RPMI7951 (cell line): ENCODE data around the gene CRIP1. TPM values are rescaled to one million over a fixed set of nuclear protein-coding genes. Genes with fewer than 3 reads are reported as not detected.

ENCODE experiments used
- DNase-seq: peaks from one replicate; pipeline ENCODE4 v3.0.0-alpha.2; 2012; ENCODE audit warnings: low read depth
- total RNA-seq: library from RNA; depleted of rRNA; stranded (reverse); fragments of >200 nt; shearing (Covaris generic); gene quantifications from 2 replicates; pipeline ENCODE4 v1.2.3, GENCODE V29; 2014

The CRIP1 gene
- total RNA-seq, 1 experiment from 2014 or later, result 0.12 TPM

DNA sequence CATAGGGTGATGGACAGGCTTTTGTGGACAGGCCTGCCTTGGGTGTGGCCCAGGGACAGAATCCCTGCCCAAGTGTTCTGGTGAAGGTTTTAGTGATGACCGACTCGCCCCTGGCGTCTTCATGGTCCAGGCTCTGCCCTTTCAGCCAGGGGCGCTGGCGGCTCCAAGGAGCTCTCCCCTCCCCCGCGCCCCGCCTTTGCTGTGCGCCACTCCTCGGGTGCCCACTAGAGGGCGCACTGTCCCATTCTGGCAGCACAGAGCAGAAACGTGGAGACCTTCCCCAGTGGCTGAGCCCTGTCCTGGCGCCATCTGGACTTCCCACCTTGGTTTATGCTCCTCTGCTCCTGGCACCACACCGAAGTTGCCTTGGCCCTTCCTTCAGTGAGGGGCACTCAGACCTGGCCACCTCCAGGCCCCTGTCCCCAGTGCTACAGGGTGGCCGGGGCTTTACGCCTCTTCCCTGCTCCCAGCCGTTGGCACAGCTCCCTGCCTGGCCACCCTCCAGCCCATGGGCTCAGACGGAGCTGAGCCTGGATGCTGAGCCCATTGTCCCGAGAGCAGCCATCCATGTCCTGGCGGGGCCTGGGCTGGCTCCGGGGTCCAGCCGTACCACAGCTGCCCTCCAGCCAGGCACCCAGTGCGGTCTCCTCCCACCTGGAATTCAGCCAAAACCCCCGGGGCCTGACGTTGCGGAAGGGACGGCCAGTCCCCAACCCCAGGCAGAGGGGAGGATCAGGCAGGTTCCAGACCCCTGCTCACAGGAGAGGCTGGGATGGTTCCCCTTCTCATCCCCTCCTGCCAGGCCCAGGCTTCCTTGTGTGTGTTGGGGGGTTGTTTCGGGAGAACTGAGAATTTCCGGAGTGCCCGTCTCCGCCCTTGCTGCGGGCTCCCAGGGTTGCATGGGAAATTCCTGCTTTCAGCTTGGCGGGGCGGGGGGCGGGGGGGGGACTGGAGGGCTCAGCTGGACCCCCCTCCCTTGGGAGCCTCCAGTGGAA is 5.6 kb upstream of the CRIP1 start:
- peak; percentile 88 for DNase-seq

DNA sequence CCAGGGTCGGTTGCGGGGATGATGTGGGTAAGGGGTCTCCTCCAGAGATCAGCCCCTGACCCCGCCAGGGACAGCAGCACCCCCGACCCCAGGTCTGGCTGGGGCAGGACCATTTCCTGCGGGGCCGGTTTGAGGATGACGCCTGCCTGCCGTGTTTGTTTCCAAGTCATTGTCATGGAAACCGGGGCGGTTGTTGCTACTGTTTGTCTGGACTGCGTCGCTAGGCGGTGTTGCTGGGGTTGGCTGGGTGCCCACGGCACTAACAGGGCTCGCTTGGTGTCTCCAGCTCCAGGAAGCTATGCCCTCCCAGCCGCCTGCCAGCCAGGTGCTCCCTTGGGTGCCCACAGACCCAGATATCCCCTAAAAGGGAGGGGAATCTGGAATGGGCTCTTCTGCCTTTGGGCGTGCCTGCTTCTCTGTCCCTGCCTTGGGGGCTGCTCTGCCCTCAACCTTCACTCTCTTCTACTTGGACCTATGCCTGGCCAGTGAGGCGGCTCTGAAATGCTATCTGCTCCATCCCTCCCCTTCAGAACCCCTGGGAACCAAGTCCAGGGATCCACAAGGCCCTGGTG is 4.7 kb upstream of the CRIP1 start:
- peak; percentile 96 for DNase-seq

DNA sequence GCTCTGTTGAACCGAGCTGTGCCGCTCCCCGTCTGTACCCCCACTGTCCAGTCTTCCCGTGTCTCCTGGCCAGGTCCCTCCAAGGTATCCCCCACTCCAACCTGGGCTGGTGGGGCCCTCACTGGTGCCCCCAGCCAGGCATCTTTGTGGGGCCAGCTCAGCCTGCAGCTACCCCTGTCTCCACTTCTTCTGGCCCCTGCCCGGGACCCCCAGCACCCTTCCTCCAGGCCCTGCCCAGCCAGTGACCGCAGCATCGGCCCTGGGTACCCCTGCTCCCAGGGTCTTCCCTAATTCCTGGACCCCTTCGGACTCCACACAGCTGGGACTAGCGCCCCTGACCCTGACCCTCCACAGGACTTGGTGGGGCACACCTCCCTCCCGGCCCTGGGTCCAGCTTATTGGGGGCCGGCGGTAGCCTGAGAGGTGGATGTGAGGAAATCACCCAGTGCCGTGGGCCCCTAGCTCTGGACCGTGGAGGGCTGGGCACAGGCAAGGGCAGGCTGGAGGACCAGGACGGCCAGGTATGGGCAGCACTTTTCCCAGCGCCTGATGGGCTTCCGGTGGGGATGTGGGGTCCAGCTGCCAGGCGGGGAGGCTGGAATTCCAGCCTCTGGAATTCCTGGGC is 4.1 kb upstream of the CRIP1 start:
- DNase-seq, result no peak

DNA sequence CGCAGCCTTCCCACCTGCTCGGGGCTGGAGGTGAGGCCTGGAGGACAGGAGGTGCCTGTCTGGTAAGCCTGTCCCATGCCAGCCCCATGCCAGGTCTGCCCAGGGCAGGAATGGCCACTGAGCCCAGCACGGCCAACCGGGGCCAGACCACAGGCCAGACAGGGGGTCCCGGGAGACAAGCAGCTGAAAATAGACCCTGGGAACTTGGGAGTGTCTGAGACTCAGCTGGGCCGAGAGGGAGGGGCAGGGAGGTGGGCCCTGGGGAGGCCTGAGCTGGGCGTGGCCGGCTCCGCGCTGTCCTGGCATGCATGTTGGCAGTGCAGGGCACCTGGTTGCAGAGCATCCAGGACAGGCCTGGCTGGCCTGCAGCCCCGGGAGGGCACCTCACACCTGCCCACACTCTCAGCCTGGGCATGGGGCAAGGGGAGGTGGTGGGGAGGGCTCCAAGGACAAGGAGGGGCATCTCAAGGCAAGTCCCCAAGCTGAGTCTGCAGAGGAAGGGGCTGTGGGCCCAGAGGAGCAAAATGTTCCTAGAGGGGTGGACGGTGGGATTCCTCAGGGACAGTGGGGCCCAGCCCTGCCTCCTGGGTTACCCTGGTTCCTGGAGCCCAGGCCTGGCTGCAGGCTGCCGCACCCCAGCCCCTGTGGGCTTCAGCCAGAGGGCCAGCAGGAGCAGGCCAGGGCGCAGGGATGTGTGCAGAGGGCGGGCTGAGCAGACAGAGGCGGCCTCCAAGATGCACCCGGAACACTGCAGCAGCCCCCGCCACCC is 3.2 kb upstream of the CRIP1 start:
- no peak for DNase-seq

DNA sequence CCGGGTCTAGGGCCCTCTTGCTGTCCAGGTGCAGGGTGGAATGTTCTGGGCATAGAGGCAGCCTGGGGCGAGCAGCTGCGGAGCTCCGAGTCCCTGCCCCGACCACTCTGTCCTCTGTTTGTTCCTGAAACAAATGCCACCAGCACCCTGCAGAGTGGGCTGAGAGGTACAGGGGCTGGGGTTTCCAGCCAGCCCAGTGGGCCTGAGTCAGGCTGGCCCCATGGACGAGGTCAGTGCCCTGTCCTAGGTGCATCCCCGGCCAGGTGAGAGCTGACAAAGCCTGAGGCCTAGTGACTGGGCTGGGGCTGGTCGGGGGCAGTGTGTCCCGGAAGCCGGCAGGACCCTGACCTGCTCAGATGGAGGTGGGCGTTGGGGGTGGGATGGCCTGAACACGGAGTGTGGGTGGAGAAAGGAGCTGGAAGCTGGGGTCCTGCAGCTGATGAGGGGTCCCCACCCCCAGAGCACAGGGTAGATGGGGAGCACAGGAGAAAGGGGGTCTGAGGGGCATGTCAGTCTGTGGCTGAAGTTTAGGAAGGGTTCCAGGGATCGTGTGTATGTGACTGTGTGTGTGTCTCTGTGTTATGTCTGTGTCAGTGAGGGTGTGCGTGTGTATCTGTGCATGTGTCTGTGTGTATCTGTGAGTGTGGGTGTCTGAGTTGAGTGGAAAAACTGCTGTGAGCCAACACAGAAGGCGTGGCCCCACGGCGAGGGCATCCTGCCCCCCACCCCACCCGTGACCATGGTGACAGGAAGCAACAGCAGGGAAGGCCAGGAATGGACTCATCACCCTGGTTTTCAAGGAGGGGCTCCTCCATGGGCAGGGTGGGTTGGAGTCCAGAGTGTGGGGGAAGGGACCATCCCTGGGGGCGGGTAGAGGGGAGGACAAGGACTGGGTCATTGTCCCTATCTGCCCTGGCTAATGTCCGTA is 2.4 kb upstream of the CRIP1 start:
- DNase-seq, result peak; percentile 18

DNA sequence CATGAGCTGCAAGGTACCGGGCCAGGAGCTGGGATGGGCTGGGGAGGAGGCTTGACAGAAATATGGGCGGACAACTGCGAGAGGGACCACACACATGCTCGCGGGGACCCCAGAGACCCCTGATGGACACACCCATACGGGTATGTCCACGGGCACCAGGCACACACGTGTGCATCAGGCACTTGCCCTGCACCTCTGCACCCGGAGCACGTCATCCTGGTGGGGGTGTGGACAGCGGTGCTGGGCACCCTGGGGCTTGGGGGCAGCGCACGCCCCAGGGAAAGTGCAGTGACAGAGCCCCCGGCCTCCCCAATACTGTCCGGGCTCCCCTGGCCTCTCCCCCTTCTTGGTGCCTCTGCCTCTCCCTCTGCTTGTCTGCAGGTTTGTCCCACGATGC is 1.7 kb upstream of the CRIP1 start:
- no peak for DNase-seq

DNA sequence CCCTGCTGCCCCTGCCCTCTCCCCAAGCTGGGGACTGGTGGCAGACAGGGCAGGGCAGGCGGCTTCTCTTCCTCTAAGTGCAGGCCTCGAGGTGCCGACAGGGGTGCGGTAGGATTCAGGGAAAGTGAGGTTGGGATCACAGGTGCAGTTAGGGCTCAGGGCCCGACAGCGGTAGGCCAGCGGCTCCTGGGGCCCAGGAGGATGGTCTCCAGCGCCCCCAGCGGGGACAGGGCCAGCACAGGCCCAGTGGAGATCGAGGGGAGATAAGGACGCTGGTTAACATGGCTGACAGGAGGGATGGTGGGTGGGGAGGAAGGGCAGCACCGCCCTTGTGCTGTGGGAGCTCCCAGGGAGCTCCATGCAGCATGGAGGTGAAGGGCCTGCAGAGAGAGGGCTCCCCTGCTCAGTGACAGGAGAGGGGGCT is 935 bp upstream of the CRIP1 start:
- peak; percentile 21 for DNase-seq

DNA sequence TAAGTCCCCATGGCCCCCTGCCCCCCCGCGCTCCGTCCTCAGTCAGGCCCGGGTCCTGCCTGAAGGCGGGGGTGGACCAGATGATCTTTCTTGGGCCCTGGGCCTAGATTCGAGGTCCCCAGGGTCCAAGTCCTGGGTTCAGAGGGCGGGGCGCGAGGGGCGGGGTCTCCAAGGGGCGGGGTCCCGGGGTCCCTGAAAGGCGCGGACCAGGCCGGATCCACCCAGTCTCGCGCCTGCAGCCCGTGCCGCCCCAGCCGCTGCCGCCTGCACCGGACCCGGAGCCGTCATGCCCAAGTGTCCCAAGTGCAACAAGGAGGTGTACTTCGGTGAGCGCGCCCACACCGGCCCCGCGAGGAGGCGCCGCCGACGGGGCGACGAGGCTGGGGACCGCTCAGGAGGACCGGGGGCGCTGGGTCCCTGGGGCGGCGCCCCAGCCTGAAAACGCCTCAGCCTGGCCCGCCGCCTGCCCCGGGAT is 325 bp downstream of the CRIP1 start:
- no peak for DNase-seq

DNA sequence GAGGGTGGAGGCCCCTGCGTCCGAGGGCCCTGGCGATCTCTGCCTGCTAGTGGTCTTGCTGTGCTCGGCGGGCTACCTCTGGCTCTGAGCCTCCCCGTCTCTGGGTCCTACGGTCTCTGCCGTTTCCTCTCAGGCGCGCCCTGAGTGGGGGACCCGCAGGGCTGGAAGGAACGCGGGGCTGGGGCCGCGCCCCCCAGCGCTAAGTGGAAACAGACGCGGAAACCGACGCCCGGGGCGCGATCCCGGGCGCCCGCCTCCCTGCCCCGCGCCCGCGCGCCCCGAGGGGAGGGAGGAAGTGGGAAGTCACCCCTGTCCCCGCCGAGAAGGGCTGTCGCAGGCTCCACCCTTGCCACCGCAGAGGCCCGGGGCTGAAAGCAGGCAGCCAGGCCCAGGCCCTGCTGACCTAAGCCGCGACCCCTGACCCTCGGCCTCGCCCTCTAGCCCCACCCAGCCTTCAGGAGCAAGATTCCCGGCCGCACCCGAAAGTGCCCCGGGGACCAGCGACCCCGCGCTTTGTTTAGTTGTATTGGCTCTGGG is 831 bp downstream of the CRIP1 start:
- no peak for DNase-seq

DNA sequence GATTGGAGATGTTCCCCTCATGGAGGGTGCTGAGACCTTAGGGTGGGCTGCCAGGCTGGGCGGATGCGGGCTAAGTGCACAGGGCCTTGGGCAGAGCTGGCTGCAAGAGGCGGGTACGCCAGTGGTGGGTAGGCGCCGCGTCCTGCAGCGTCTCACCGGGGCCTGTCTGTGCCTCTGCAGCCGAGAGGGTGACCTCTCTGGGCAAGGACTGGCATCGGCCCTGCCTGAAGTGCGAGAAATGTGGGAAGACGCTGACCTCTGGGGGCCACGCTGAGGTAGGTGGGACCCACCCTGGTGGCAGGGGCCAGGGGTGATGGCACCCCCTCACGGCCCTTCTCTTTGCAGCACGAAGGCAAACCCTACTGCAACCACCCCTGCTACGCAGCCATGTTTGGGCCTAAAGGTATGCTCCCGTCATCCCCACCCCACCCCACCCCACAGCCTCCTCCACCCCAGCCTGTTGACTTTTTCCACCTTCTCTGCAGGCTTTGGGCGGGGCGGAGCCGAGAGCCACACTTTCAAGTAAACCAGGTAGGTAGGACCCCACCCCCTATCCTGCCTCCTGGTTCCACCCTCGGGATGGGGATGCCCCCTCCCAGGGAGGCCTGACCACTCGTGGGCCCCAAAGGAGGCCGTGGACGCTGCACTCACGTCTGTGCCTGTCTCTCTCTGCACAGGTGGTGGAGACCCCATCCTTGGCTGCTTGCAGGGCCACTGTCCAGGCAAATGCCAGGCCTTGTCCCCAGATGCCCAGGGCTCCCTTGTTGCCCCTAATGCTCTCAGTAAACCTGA is 1.5 kb downstream of the CRIP1 start:
- no peak for DNase-seq

DNA sequence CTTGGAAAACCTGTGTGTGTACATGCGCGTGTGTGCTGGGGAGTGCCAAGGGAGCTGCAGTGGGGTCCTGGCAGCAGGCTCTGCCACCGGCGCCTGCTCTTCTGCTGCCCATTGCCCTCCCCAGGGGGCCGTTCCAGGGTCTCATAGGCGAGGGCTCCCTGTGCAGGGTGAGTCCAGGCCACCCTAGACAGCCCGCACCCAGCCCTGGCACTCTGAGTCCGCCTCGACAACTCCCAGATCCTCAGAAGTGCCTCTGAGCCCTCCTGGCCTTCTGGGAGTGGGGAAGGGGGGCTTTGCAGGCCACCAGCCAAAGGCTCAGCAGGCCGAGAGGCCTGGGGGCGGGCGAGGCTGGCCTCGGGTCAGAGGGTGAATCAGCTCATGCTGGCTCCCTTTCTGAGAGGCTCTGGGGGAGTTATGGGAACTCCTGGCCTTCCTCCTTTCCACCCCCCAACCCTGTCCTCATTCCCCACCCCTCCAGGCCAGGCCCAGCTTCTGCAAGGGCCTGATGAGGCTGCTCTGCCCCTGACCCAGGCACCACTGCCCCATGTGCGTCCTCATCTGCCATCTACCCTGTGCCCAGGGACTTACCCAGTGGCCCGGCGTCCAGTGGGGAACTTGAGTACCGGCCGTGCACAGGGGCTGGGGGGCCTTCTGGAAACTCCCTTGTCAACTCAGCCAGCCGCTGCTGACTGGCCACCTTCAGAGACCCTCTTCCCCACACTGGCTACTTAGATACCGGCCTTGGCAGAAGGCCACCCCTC is 2.3 kb downstream of the CRIP1 start:
- no peak for DNase-seq

DNA sequence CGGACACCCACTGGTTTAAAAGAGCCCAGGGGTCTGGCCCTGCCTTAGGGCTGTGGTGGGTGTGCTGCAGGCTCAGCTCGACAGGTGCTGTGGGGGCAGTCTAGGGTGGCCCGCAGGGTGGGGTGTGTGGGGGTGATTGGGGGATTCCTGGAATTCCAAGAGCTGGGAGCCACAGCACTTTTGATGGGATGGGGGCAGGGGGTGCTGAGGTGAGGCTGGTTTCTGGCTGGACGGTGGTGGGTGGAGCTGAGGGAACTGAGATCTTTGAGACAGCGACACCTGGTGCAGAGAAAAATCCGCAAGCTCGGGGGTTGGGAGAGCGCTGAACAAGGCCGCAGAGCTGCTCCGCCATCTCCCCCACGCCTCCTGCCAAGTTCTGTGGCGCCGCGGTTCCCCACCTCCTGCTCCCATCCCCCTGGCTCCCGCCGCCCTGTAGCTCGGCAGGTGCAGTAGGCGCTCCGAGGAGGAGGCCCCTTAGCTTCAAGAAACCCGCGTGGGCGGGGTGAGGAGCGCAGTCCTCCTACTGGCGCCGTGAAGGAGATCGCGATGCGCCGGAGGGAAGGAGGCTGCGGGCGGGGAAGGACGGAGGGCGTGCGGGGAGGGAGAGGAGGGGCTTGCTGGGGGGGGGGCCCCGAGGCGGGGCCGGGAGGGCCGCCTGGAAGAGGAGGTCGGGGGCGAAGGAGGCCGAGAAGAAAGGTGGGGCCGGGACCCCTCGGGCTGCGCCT is 3.0 kb downstream of the CRIP1 start:
- DNase-seq, result peak; percentile 76

DNA sequence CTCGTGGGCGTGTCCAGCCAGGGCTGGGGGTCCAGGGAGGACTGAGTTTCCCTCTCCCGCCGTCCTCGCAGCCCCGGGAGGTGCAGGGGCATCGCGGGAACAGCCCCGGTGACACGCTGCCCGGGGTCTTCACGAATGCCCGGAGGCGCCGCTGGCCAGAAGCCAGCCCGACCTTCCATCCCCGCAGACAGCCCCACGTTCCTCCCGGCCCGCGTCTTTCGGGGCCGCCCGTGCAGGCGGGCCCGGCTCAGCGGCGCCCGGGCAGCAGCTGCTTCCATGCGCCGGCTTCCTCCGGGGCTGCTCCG is 3.5 kb downstream of the CRIP1 start:
- peak; percentile 16 for DNase-seq

DNA sequence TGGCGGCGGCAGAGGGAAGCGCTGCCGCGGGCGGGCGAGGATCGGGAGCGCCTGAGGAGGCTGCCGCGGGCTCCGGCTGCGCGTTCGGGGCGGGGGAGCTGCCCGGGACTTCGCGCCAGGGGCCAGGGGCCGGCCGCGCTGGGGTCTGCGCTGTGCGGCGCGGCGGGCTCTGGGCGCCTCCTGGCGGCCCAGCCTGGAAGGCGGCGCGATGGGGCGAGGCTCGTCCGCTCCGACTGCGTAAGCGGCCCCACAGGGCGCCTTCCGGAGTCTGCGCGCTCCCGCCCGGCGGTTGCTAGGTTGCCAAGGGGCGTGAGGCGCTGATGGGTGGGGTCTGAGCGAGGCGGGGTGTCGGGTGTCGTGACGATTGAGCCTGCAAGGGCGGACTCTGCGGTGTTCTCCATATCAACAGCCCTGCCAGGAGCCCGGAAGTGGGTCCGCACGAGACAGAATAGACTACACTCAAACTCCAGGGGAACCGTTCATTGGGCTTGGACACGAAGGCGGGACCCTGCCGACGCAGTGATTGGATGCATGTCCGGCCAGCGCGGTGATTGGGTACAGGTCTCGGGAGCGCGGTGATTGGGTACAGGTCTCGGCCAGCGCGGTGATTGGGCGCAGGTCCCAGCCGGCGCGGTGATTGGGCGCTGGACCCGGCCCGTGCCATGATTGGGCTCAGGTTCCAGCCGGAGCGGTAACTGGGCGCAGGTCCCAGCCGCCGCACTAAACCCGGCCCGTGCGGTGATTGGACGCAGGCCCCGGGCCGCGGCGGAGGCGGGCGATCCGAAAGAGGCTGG is 4.1 kb downstream of the CRIP1 start, which contains the start of gene TEDC1:
TEDC1 (plus strand) TSS at position 675 of the 794 bp plus-strand sequence. CDS start 130 bp downstream, outside the sequence.
- peak; percentile 100 for DNase-seq

DNA sequence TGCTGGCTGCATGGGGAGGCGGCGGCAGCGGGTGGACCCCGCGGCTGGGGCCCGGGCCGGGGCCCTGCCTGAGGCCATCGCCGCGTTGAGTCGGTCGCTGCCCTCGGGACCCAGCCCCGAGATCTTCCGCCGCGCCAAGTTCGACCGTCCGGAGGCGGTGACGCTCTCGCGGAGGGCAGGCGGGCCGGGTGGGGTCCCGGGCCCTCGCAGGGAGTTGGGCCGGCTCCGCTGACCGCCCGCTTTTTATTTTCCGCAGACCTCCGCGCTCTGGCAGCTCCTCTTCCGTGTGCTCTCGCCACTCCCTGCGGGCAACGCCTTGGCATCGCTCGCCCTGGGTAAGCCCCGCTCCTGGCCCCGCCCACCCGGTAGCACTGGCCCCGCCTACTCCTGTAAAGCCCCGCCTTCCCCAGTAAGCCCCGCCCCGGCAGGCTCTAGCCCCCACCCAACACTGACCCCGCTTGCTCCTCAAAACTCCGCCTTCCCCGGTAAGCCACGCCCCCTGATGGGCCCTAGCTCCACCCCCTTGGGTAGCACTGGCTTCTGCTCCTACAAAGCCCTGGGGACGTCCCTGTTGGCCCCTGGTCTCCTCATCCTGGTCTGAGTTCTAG is 4.8 kb downstream of the CRIP1 start:
- peak; percentile 55 for DNase-seq

DNA sequence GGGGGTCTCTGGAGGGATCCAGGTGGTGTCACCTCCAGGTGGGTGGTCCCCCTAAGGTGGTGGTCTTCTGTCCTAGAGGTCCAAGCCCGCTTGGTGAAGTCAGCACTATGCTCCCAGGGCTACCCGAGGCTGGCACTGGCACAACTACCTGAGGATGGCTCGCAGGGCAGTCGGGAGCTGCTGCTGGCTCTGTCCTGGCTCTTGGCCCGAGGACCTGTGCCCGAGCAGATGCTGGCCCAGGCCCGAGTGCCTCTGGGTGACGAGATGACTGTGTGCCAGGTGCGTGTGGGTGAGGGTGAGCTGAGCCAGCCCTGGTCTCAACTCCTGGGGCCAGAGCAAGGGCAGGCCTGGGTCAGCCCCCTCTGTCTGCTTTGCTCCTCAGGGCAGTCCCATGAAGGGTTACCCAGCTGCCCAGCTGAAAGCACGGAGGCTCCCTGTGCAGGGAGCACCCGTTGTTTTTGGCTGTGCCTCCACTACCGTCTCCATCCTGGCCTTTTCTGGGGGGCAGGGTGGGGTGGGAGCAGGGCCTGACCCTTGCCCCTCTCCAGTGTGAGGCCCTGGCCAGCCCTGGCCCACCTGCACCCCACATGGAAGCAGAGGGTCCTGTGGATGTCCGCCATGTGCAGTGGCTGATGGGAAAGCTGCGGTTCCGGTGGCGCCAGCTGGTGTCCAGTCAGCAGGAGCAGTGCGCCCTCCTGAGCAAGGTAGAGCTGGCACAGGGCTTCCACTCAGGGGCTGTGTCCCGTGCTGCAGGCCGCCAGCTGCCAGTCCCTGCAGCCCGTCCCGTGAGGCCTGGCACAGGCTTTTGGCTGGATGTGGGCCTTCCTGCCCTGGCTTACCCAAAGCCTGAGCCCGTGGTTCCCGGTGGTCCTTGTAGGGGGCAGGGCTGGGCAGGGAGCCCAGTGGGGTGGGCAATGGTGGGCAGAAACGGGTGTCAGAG is 5.6 kb downstream of the CRIP1 start:
- DNase-seq, result no peak
